Measurements from ENCODE around the gene TEX26.
"Not testable (repeated sequence)": the region's sequence is repeated elsewhere in the genome, so short reads cannot be mapped to it uniquely, and the experiment has no call there.

Gene TEX26

GRCh38 chr13:30925429-30925828 is 7.0 kb upstream of the TEX26 start:
- H3K27ac ChIP-seq (replicated peaks): no peak overlapping the region
- H3K27me3 ChIP-seq (ENCODE audit: insufficient read depth, poor library complexity, severe bottlenecking): peaks cover 5% of the 10 kb centered on the region
- DNase-seq (ENCODE audit: low read depth in 1 of 2, low spot score in 1 of 2): no peak
- TF ChIP-seq REST (IDR thresholded peaks at IDR 0.05; ENCODE audit: insufficient replicate concordance, low read depth) (no peak), GABPA (IDR thresholded peaks at IDR 0.05; ENCODE audit: low read depth) (no peak), POLR2AphosphoS5 (IDR thresholded peaks at IDR 0.05; ENCODE audit: low read depth) (no peak), SPI1 (IDR thresholded peaks at IDR 0.05; ENCODE audit: borderline replicate concordance, low read depth) (no peak), CTCF (IDR thresholded peaks at IDR 0.05; ENCODE audit: insufficient read depth, low read length) (no peak)
- H3K4me3 ChIP-seq (replicated peaks; ENCODE audit: insufficient read depth, low read length): no peak overlapping the region

GRCh38 chr13:30926781-30927180 is 5.7 kb upstream of the TEX26 start:
- no peak for DNase-seq (ENCODE audit: low read depth in 1 of 2, low spot score in 1 of 2)
- Histone ChIP-seq H3K27ac (replicated peaks) (no peak overlapping the region), H3K27me3 (ENCODE audit: insufficient read depth, poor library complexity, severe bottlenecking) (peaks cover 5% of the 10 kb centered on the region), H3K4me3 (replicated peaks; ENCODE audit: insufficient read depth, low read length) (no peak overlapping the region)
- no peak for TF ChIP-seq SPI1 (IDR thresholded peaks at IDR 0.05; ENCODE audit: borderline replicate concordance, low read depth)
- no peak for TF ChIP-seq GABPA (IDR thresholded peaks at IDR 0.05; ENCODE audit: low read depth)
- TF ChIP-seq REST (IDR thresholded peaks at IDR 0.05; ENCODE audit: insufficient replicate concordance, low read depth): no peak
- TF ChIP-seq CTCF (IDR thresholded peaks at IDR 0.05; ENCODE audit: insufficient read depth, low read length): no peak
- TF ChIP-seq POLR2AphosphoS5 (IDR thresholded peaks at IDR 0.05; ENCODE audit: low read depth): no peak

GRCh38 chr13:30927188-30927587 is 5.3 kb upstream of the TEX26 start:
- DNase-seq (ENCODE audit: low read depth in 1 of 2, low spot score in 1 of 2); H3K27me3 ChIP-seq (ENCODE audit: insufficient read depth, poor library complexity, severe bottlenecking); H3K27ac ChIP-seq (replicated peaks); H3K4me3 ChIP-seq (replicated peaks; ENCODE audit: insufficient read depth, low read length): not testable (repeated sequence)

- TF ChIP-seq GABPA (IDR thresholded peaks at IDR 0.05; ENCODE audit: low read depth) (no peak), REST (IDR thresholded peaks at IDR 0.05; ENCODE audit: insufficient replicate concordance, low read depth) (no peak), POLR2AphosphoS5 (IDR thresholded peaks at IDR 0.05; ENCODE audit: low read depth) (no peak)
- Histone ChIP-seq H3K27me3 (ENCODE audit: insufficient read depth, poor library complexity, severe bottlenecking) (peaks cover 2% of the 10 kb centered on the region), H3K27ac (replicated peaks) (no peak overlapping the region), H3K4me3 (replicated peaks; ENCODE audit: insufficient read depth, low read length) (no peak overlapping the region)
- DNase-seq (ENCODE audit: low read depth in 1 of 2, low spot score in 1 of 2): no peak
These were observed 4.9 kb upstream of the TEX26 start for GRCh38 chr13:30927595-30927994.

Data from HL-60 (cell line).